Upper lobe of left lung (tissue), 6 donors: Measurements from ENCODE around the gene SNX4. TPM values are rescaled to one million over a fixed set of nuclear protein-coding genes. Genes with fewer than 3 reads are reported as not detected.
"Not testable (repeated sequence)": the region's sequence is repeated elsewhere in the genome, so short reads cannot be mapped to it uniquely, and the experiment has no call there.

Experiments
- ATAC-seq, 2 donors: fragments of 200-7000 bp; cut with Tn5 transposase; one replicate each; pipeline ENCODE4 v1.9.1; 2022; ENCODE audit warnings: mild to moderate bottlenecking in 2 of 2, moderate library complexity in 2 of 2; ENCODE audit not compliant: low FRiP score in 2 of 2
- DNase-seq, 2 donors: peaks; one replicate each; pipeline ENCODE4 v3.0.0-alpha.2; 2019 to 2020
- H3K27ac ChIP-seq, 4 donors: fragments of 200-600 bp; sonication (generic); one replicate each; pipeline ENCODE4 v1.5.1; 2016 to 2019
- H3K27me3 ChIP-seq, 4 donors: fragments of 200-600 bp; sonication (generic); one replicate each; pipeline ENCODE4 v1.5.1; 2017 to 2019
- H3K36me3 ChIP-seq, 4 donors: fragments of 200-600 bp; sonication (generic); one replicate each; pipeline ENCODE4 v1.5.1; 2016 to 2019
- H3K4me1 ChIP-seq, 4 donors: fragments of 200-600 bp; sonication (generic); one replicate each; pipeline ENCODE4 v1.5.1; 2018 to 2019
- H3K4me3 ChIP-seq, 4 donors: fragments of 200-600 bp; sonication (generic); one replicate each; pipeline ENCODE4 v1.5.1; 2017 to 2019; ENCODE audit warnings: mild to moderate bottlenecking in 2 of 4, moderate library complexity in 1 of 4
- H3K9me3 ChIP-seq, 4 donors: fragments of 200-600 bp; sonication (generic); one replicate each; pipeline ENCODE4 v1.5.1; 2018 to 2019
- EP300 ChIP-seq, 4 donors: sonication (generic); formaldehyde crosslinking; IDR thresholded peaks; one replicate each; pipeline ENCODE4 v1.5.1; 2017; ENCODE audit warnings: antibody characterized with exemption in 4 of 4, control low read depth in 2 of 4
- POLR2A ChIP-seq, 4 donors: fragments of 450-650 bp; IDR thresholded peaks; one replicate each; pipeline ENCODE4 v1.5.1; 2016 to 2017; ENCODE audit warnings: antibody characterized with exemption in 4 of 4, mild to moderate bottlenecking in 2 of 4
- POLR2AphosphoS5 ChIP-seq, 2 donors: sonication (generic); formaldehyde crosslinking; IDR thresholded peaks; one replicate each; pipeline ENCODE4 v1.5.1; 2017; ENCODE audit warnings: antibody characterized with exemption in 2 of 2
- WGBS, 2 donors: methylation state at CpG; one replicate each; pipeline ENCODE4 v1.1.5; 2017 to 2018; 5-methylcytosine and 5-hydroxymethylcytosine counted together
- total RNA-seq, 6 donors: library from RNA; depleted of rRNA in 4 of 6; stranded (reverse); fragments of >200 nt in 4 of 6; gene quantifications; one replicate each; pipeline versions ENCODE4 v1.1.0 to v1.2.1, GENCODE V29; 2016 to 2021
- TF ChIP-seq, protein P1 (sequence below), 6 experiments: fragments of 450-650 bp in 4 of 6; fragments of 200-600 bp in 2 of 6; sonication (generic) in 2 of 6; IDR thresholded peaks; one replicate each; pipeline ENCODE4 v1.5.1; 2016 to 2019; ENCODE audit warnings: antibody characterized with exemption in 6 of 6
- donor health status: DM: no; HTN: no; CAD: no; lungs with moderate emphysema.
- donor health status: DM: no; HTN: yes; CAD: no; lungs with severe emphysema.

Gene SNX4
- total RNA-seq, 6 donors from 2014 or later, result 31.1 to 72.4 (median 41.8) TPM

DNA sequence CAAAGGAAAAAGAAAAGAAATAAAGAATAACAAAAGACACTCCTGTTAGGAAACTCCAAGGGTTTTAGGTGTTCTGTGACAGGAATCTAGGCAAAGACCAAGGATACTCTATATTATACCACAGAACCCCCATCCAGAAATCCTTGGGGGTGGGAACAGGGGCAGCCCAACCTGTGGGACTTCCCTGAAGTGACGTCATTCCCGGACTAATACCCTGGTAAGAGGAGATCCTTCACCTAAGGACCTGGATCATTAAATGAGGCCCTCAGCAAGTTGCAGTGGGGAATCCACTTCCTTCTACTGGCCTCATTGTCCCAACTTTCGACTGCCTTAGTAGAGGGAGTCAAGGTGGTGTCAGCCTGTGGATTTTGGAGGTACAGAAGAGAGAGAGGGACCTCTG lies 103.8 kb downstream of the SNX4 start:
- TF ChIP-seq, protein P1, sequence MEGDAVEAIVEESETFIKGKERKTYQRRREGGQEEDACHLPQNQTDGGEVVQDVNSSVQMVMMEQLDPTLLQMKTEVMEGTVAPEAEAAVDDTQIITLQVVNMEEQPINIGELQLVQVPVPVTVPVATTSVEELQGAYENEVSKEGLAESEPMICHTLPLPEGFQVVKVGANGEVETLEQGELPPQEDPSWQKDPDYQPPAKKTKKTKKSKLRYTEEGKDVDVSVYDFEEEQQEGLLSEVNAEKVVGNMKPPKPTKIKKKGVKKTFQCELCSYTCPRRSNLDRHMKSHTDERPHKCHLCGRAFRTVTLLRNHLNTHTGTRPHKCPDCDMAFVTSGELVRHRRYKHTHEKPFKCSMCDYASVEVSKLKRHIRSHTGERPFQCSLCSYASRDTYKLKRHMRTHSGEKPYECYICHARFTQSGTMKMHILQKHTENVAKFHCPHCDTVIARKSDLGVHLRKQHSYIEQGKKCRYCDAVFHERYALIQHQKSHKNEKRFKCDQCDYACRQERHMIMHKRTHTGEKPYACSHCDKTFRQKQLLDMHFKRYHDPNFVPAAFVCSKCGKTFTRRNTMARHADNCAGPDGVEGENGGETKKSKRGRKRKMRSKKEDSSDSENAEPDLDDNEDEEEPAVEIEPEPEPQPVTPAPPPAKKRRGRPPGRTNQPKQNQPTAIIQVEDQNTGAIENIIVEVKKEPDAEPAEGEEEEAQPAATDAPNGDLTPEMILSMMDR (IDR thresholded peaks at IDR 0.05), result no peak
- no peak for TF ChIP-seq POLR2AphosphoS5 (IDR thresholded peaks at IDR 0.05)
- TF ChIP-seq EP300 (IDR thresholded peaks at IDR 0.05), result no peak
- TF ChIP-seq POLR2A (IDR thresholded peaks at IDR 0.05), result no peak
- no peaks in the 10 kb centered on the region for H3K9me3 ChIP-seq
- H3K27me3 ChIP-seq, result no peaks in the 10 kb centered on the region
- no peaks in the 10 kb centered on the region for H3K4me1 ChIP-seq
- WGBS, 2 donors, result 52 to 84% methylated on average over 3 of the region's 3 CpGs
- no peak for ATAC-seq
- H3K4me3 ChIP-seq, result no peak overlapping the region
- H3K27ac ChIP-seq, result no peak overlapping the region
- no peaks in the 10 kb centered on the region for H3K36me3 ChIP-seq
- no peak for DNase-seq

DNA sequence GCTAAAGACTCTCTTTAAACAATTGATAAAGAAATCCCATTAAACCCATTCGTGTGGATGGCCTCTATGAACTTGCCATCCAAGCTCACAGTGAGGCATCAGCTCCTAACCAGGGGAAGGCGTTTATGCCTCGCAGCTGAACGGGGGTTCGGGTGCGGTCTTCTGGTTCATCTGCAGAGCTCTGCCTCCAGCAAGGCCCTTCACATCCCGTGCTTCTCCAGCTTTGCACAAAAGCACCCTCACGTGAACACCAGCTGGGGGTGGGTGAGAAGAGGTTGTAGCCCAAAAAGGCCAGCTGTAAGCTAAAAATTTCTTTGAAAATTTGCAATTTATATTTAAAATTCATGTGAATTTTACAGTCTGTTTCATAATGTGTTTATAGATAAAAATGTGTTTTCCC lies 105.3 kb downstream of the SNX4 start:
- Histone ChIP-seq H3K9me3 (no peaks in the 10 kb centered on the region), H3K36me3 (no peaks in the 10 kb centered on the region), H3K4me3 (no peak overlapping the region), H3K4me1 (no peaks in the 10 kb centered on the region), H3K27ac (no peak overlapping the region), H3K27me3 (no peaks in the 10 kb centered on the region)
- ATAC-seq (no peak), DNase-seq (no peak)
- TF ChIP-seq POLR2AphosphoS5 (IDR thresholded peaks at IDR 0.05) (no peak), EP300 (IDR thresholded peaks at IDR 0.05) (no peak), POLR2A (IDR thresholded peaks at IDR 0.05) (no peak)
- TF ChIP-seq, protein P1 (IDR thresholded peaks at IDR 0.05), result no peak
- 81 to 84% methylated on average over 8 of the region's 8 CpGs for WGBS, 2 donors

GRCh38 chr3:125410922-125411321 lies 109.1 kb downstream of the SNX4 start:
- H3K36me3 ChIP-seq, result no peaks in the 10 kb centered on the region
- 84 to 93% methylated on average over 6 of the region's 6 CpGs for WGBS, 2 donors
- H3K4me1 ChIP-seq, result no peaks in the 10 kb centered on the region
- DNase-seq (no peak), ATAC-seq (no peak)
- H3K27me3 ChIP-seq, result no peaks in the 10 kb centered on the region
- no peak overlapping the region for H3K27ac ChIP-seq
- TF ChIP-seq POLR2A (IDR thresholded peaks at IDR 0.05) (no peak), EP300 (IDR thresholded peaks at IDR 0.05) (no peak), POLR2AphosphoS5 (IDR thresholded peaks at IDR 0.05) (no peak)
- TF ChIP-seq, protein P1 (IDR thresholded peaks at IDR 0.05), result no peak
- H3K4me3 ChIP-seq, result no peak overlapping the region
- no peaks in the 10 kb centered on the region for H3K9me3 ChIP-seq

- Histone ChIP-seq H3K36me3 (no peaks in the 10 kb centered on the region), H3K4me1 (no peaks in the 10 kb centered on the region), H3K9me3 (no peaks in the 10 kb centered on the region), H3K4me3 (no peak overlapping the region), H3K27ac (no peak overlapping the region), H3K27me3 (no peaks in the 10 kb centered on the region)
- 88 to 91% methylated on average over 2 of the region's 2 CpGs for WGBS, 2 donors
- ATAC-seq (no peak), DNase-seq (no peak)
- TF ChIP-seq, protein P1 (IDR thresholded peaks at IDR 0.05), result no peak
- TF ChIP-seq POLR2A (IDR thresholded peaks at IDR 0.05) (no peak), EP300 (IDR thresholded peaks at IDR 0.05) (no peak), POLR2AphosphoS5 (IDR thresholded peaks at IDR 0.05) (no peak)
These were observed 113.9 kb downstream of the SNX4 start for GRCh38 chr3:125406070-125406469.

- H3K27me3 ChIP-seq, H3K36me3 ChIP-seq, H3K4me3 ChIP-seq, H3K9me3 ChIP-seq, ATAC-seq, H3K27ac ChIP-seq, H3K4me1 ChIP-seq, DNase-seq: not testable (repeated sequence)
- WGBS, 2 donors, result 85 to 95% methylated on average over 4 of the region's 4 CpGs
These were observed 114.5 kb downstream of the SNX4 start for GRCh38 chr3:125405515-125405914.
